HepG2 (cell line): ENCODE results near the gene AHCYL1. TPM values are rescaled to one million over a fixed set of nuclear protein-coding genes. Genes with fewer than 3 reads are reported as not detected.

Experiments
- ETV5 ChIP-seq: IDR thresholded peaks from 2 replicates; pipeline ENCODE4 v1.6.1; 2018; ENCODE audit warnings: missing biosample characterization, missing genetic modification reagents, inconsistent platforms, borderline replicate concordance
- HDAC1 ChIP-seq: sonication (generic); formaldehyde crosslinking; IDR thresholded peaks from 2 replicates; pipeline ENCODE4 v1.5.1; 2020; ENCODE audit warnings: mild to moderate bottlenecking, missing genetic modification reagents
- KLF6 ChIP-seq: IDR thresholded peaks from 2 replicates; pipeline ENCODE4 v1.8.0; 2016; ENCODE audit warnings: missing biosample characterization, missing genetic modification reagents
- PITX1 ChIP-seq: sonication (generic); formaldehyde crosslinking; IDR thresholded peaks from 2 replicates; pipeline ENCODE4 v1.5.1; 2020; ENCODE audit warnings: mild to moderate bottlenecking, missing genetic modification reagents
- SCMH1 ChIP-seq: sonication (generic); formaldehyde crosslinking; IDR thresholded peaks from 2 replicates; pipeline ENCODE4 v1.9.0; 2021; ENCODE audit warnings: missing genetic modification reagents, mild to moderate bottlenecking, borderline replicate concordance
- SMARCE1 ChIP-seq: fragments of 450-650 bp; IDR thresholded peaks from 2 replicates; pipeline ENCODE4 v1.6.1; 2017; ENCODE audit warnings: borderline replicate concordance
- SOX6 ChIP-seq, 2 experiments: fragments of 450-650 bp in 1 of 2; sonication (generic) in 1 of 2; formaldehyde crosslinking in 1 of 2; IDR thresholded peaks; 2 replicates each; pipeline versions ENCODE4 v1.4.0 to v1.6.1; 2017 to 2020; ENCODE audit warnings: antibody characterized with exemption in 1 of 2, mild to moderate bottlenecking in 1 of 2, missing genetic modification reagents in 1 of 2
- SRY ChIP-seq: sonication (generic); formaldehyde crosslinking; IDR thresholded peaks from 2 replicates; pipeline ENCODE4 v1.8.0; 2022; ENCODE audit warnings: mild to moderate bottlenecking, missing genetic modification reagents
- THAP8 ChIP-seq: sonication (generic); formaldehyde crosslinking; IDR thresholded peaks from 2 replicates; pipeline ENCODE4 v1.5.1; 2020; ENCODE audit warnings: missing genetic modification reagents, mild to moderate bottlenecking, borderline replicate concordance
- ZBTB40 ChIP-seq, 2 experiments: fragments of 450-650 bp in 1 of 2; sonication (generic) in 1 of 2; formaldehyde crosslinking in 1 of 2; IDR thresholded peaks; 2 replicates each; pipeline versions ENCODE4 v1.6.1 to v1.8.0; 2016 to 2022; ENCODE audit warnings: antibody characterized with exemption in 1 of 2, mild to moderate bottlenecking in 1 of 2, missing genetic modification reagents in 1 of 2
- ZMYM4 ChIP-seq: sonication (generic); formaldehyde crosslinking; IDR thresholded peaks from 2 replicates; pipeline ENCODE4 v1.8.1; 2023; ENCODE audit warnings: mild to moderate bottlenecking, missing genetic modification reagents
- ZNF10 ChIP-seq: sonication (generic); formaldehyde crosslinking; IDR thresholded peaks from 2 replicates; pipeline ENCODE4 v1.4.0; 2020; ENCODE audit warnings: mild to moderate bottlenecking, low read depth, missing genetic modification reagents, borderline replicate concordance
- ZNF281 ChIP-seq: sonication (generic); formaldehyde crosslinking; IDR thresholded peaks from 2 replicates; pipeline ENCODE4 v1.4.0; 2020; ENCODE audit warnings: missing genetic modification reagents, borderline replicate concordance
- ZNF34 ChIP-seq: sonication (generic); formaldehyde crosslinking; IDR thresholded peaks from 2 replicates; pipeline ENCODE4 v1.4.0; 2020; ENCODE audit warnings: mild to moderate bottlenecking, missing genetic modification reagents, borderline replicate concordance
- ZNF749 ChIP-seq: sonication (generic); formaldehyde crosslinking; IDR thresholded peaks from 2 replicates; pipeline ENCODE4 v1.8.0; 2022; ENCODE audit warnings: mild to moderate bottlenecking, missing genetic modification reagents, moderate library complexity, borderline replicate concordance
- ZNF878 ChIP-seq: sonication (generic); formaldehyde crosslinking; IDR thresholded peaks from 2 replicates; pipeline ENCODE4 v1.8.1; 2023; ENCODE audit warnings: mild to moderate bottlenecking, missing genetic modification reagents, moderate library complexity
- polyA plus RNA-seq, 8 experiments: library from polyadenylated mRNA; depleted of rRNA in 3 of 8; stranded (reverse) in 7 of 8; unstranded in 1 of 8; fragments of >200 nt; fragmentation: Illumina TruSeq in 4 of 8; extraction: Trizol in 4 of 8; gene quantifications; 2 replicates each; pipeline versions ENCODE4 v1.2.1 to v1.2.3, GENCODE V29; 2011 to 2016; ENCODE audit warnings: low read depth in 4 of 8, missing spikeins in 1 of 8, mixed read lengths in 1 of 8; ENCODE audit not compliant: insufficient read depth in 1 of 8
- total RNA-seq, 5 experiments: library from RNA; depleted of rRNA; stranded (reverse); fragments of >200 nt; fragmentation: Illumina TruSeq; extraction: Trizol; gene quantifications; 2 replicates each; pipeline ENCODE4 v1.2.3, GENCODE V29; 2016; ENCODE audit warnings: low read depth in 1 of 5

Gene AHCYL1
- total and polyA plus RNA-seq, 2 of the 13 experiments (the other 11 are each of a cell fraction or from before 2014, with no cell fraction given) = 40.9 to 76.3 TPM

GRCh38 chr1:109947582-109948284, 36.8 kb upstream of the AHCYL1 start (continued):
- no peak for TF ChIP-seq ZNF281 (CRISPR knock-in tag)
- no peak for TF ChIP-seq SRY (CRISPR knock-in tag)
- no peak for TF ChIP-seq SOX6 (IDR thresholded peaks at IDR 0.05)
- peak; percentile 6; the same call in 1 of the 2 replicates for TF ChIP-seq SOX6 (CRISPR knock-in tag; IDR thresholded peaks at IDR 0.05)
- TF ChIP-seq ZNF10 (CRISPR knock-in tag) = no peak
- no peak for TF ChIP-seq KLF6 (CRISPR knock-in tag)
- TF ChIP-seq PITX1 (CRISPR knock-in tag) = no peak
- TF ChIP-seq ZNF878 (CRISPR knock-in tag) = 0 out of 2 replicates have a peak, but pooled peaks have one; percentile 19
- TF ChIP-seq SMARCE1 = no peak
- no peak for TF ChIP-seq ZNF34 (CRISPR knock-in tag)
- peak; percentile 59; the same call in 1 of the 2 replicates for TF ChIP-seq ETV5
- no peak for TF ChIP-seq ZBTB40 (IDR thresholded peaks at IDR 0.05)
- TF ChIP-seq ZBTB40 (CRISPR knock-in tag; IDR thresholded peaks at IDR 0.05) = 0 out of 2 replicates have a peak, but pooled peaks have one; percentile 45
- TF ChIP-seq ZNF749 (CRISPR knock-in tag) = no peak
- 0 out of 2 replicates have a peak, but pooled peaks have one; percentile 6 for TF ChIP-seq HDAC1 (CRISPR knock-in tag)
- TF ChIP-seq SCMH1 (CRISPR knock-in tag) = no peak
- no peak for TF ChIP-seq THAP8 (CRISPR knock-in tag)
- TF ChIP-seq ZMYM4 (CRISPR knock-in tag) = peak; percentile 31; the same call in 1 of the 2 replicates
